Activated CD4-positive, alpha-beta memory T cell treated with anti-CD3 and anti-CD28 coated beads for 36 hours (primary cell): Measurements from ENCODE around the gene EYS. TPM values are rescaled to one million over a fixed set of nuclear protein-coding genes. Genes with fewer than 3 reads are reported as not detected.
"Not testable (repeated sequence)": the region's sequence is repeated elsewhere in the genome, so short reads cannot be mapped to it uniquely, and the experiment has no call there.

ENCODE experiments used
- CTCF ChIA-PET: fragments of 350-600 bp; sonication (Branson Sonifier 250); formaldehyde crosslinking; loops from one replicate; lab custom pipeline; 2021; ENCODE audit warnings: antibody characterized with exemption, inconsistent platforms; lab: Charles Lee
- POLR2A ChIA-PET: fragments of 350-600 bp; sonication (Branson Sonifier 250); formaldehyde crosslinking; loops from one replicate; lab custom pipeline; 2021; ENCODE audit warnings: antibody characterized with exemption; lab: Charles Lee
- DNase-seq: peaks from one replicate; pipeline ENCODE4 v3.0.0-alpha.2; 2020
- H3K27ac Mint-ChIP-seq: one replicate; pipeline ENCODE4 v1.8.0; 2021; ENCODE audit warnings: mixed read lengths
- H3K27me3 Mint-ChIP-seq: one replicate; pipeline ENCODE4 v1.8.0; 2021; ENCODE audit warnings: mixed read lengths
- H3K36me3 Mint-ChIP-seq: one replicate; pipeline ENCODE4 v1.8.0; 2021; ENCODE audit warnings: mixed read lengths
- H3K4me1 Mint-ChIP-seq: one replicate; pipeline ENCODE4 v1.8.0; 2021; ENCODE audit warnings: low read depth, mixed read lengths
- H3K4me3 Mint-ChIP-seq: one replicate; pipeline ENCODE4 v1.8.0; 2021; ENCODE audit warnings: mild to moderate bottlenecking, mixed read lengths
- H3K9me3 Mint-ChIP-seq: one replicate; pipeline ENCODE4 v1.8.0; 2021; ENCODE audit warnings: mixed read lengths
- intact Hi-C: fragments of 100-400 bp; cut with micrococcal nuclease; formaldehyde crosslinking; loops from one replicate; pipeline ENCODE4 v1.15.1; 2023
- total RNA-seq, 2 experiments: library from RNA; stranded (reverse); gene quantifications; one replicate each; pipeline ENCODE4 v1.2.3, GENCODE V29; 2021

Gene EYS
- total RNA-seq, 2 experiments from 2014 or later = not detected

DNA sequence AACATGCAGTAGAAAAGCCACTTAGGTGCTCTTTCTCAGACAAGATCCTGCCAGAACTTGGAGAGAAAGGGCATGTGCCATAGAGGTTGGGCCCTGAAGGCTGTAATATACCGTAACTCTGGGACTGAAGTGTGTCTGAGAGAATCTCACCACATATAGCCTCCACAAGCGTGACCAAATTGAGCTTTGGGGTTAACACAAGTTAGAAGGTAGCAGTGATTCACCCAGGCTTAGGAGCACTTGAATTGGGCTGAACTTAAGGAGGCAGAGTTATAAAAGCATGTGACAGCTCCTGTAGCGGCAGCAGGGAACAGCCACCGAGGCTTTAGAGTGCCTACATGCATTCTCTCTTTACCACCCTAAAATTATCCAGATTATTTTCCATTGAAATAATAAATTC is 1709.8 kb downstream of the EYS start:
- CTCF ChIA-PET = no interaction called here
- H3K4me3 Mint-ChIP-seq = no peak overlapping the region
- POLR2A ChIA-PET = no interaction called here
- no peak for DNase-seq
- no peak overlapping the region for H3K27ac Mint-ChIP-seq
- H3K4me1 Mint-ChIP-seq = no peaks in the 10 kb centered on the region
- H3K9me3 Mint-ChIP-seq = peaks cover 2% of the 10 kb centered on the region
- H3K36me3 Mint-ChIP-seq = no peaks in the 10 kb centered on the region
- intact Hi-C loops = no loop called here
- no peaks in the 10 kb centered on the region for H3K27me3 Mint-ChIP-seq

DNA sequence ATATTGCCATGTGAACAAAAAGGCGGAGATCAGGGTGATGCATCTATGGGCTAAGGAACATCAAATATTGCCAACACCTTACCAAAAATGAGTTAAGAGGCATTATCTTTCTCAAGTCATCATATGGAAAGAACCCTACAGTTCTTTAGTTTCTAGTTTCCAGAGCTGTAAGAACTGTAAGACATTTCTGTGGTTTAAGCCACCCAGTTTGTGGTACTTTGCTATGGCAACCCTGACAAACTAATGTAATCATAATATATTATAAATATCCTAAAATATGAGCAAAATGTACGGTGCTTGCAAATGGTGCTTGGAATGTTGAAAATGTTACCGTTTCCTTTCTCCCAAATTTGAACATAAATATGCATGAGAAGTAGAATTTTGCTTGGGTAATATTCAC is 1721.8 kb downstream of the EYS start:
- Mint-ChIP-seq H3K4me1 (no peaks in the 10 kb centered on the region), H3K4me3 (no peak overlapping the region), H3K27ac (no peak overlapping the region), H3K36me3 (no peaks in the 10 kb centered on the region), H3K27me3 (no peaks in the 10 kb centered on the region), H3K9me3 (no peaks in the 10 kb centered on the region)
- intact Hi-C loops = no loop called here
- no peak for DNase-seq
- ChIA-PET CTCF (no interaction called here), POLR2A (no interaction called here)

DNA sequence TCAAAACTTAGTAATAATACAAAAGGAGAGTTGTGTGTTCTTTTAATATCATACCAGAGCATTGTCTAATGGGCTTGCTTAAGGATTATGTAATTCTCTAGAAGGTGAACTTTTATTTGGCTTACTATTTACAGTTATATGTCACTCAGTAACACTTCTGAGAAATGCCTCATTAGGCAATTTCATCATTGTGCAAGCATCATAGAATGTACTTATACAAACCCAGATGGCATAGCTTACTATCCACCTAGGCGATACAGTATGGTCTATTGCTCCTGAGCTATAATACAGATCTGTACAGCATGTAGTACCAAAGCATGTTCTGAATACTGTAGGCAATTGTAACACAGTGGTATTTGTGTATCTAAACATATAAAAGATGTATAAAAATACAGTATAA is 1731.3 kb downstream of the EYS start:
- H3K27me3 Mint-ChIP-seq = no peaks in the 10 kb centered on the region
- no peaks in the 10 kb centered on the region for H3K9me3 Mint-ChIP-seq
- no peaks in the 10 kb centered on the region for H3K4me1 Mint-ChIP-seq
- ChIA-PET CTCF (no interaction called here), POLR2A (no interaction called here)
- H3K27ac Mint-ChIP-seq = no peak overlapping the region
- no peak overlapping the region for H3K4me3 Mint-ChIP-seq
- H3K36me3 Mint-ChIP-seq = no peaks in the 10 kb centered on the region
- DNase-seq = no peak
- intact Hi-C loops = no loop called here

DNA sequence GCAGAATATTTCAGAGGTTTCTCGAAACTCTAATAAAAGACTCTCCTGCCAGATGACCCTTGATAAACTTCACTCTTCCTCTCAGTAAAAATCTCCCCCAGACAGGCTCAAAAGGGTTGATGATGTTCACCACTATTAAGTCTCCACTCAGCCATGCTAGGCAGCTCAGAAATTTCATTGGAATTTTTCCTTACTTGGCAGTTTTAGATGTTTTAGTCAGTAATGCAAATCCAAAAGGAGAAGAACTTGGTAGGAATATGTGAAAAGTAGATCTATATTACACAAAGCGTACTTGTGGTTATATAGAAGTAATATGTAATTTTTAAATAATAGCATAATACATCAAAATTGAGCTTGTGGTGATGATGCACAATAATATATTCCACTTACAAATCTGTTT is 1738.4 kb downstream of the EYS start:
- ChIA-PET CTCF (no interaction called here), POLR2A (interaction anchor here (0.6 kb wide), 1 partner anchor 50 kb away, joined by 3 read pairs; no protein-coding TSS in a partner anchor)
- Mint-ChIP-seq H3K9me3 (no peaks in the 10 kb centered on the region), H3K27ac (no peak overlapping the region), H3K4me3 (no peak overlapping the region), H3K36me3 (no peaks in the 10 kb centered on the region), H3K27me3 (no peaks in the 10 kb centered on the region), H3K4me1 (no peaks in the 10 kb centered on the region)
- DNase-seq = no peak
- intact Hi-C loops = no loop called here

DNA sequence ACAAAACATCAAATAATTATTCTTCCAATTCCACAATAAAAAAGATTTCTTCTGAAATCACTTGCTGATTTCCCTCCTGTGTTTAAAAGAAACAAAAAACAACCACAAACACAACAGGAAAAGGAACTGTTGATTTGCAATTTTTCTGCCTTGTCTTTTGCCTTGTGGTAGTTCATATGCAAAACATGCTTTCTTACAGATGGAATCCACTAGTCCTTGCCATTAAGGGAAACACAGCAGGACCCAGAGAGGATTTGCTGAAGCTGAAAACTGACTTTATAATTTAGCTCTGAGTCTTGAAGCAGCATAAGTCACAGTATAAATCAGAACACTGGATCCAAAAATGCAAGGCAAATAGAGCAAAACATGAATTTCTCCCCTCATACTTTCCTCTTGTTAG is 1742.7 kb downstream of the EYS start:
- ChIA-PET CTCF (no interaction called here), POLR2A (no interaction called here)
- Mint-ChIP-seq H3K4me1 (no peaks in the 10 kb centered on the region), H3K9me3 (peaks cover 4% of the 10 kb centered on the region), H3K27ac (no peak overlapping the region), H3K4me3 (no peak overlapping the region), H3K27me3 (no peaks in the 10 kb centered on the region), H3K36me3 (no peaks in the 10 kb centered on the region)
- no peak for DNase-seq
- intact Hi-C loops = no loop called here

DNA sequence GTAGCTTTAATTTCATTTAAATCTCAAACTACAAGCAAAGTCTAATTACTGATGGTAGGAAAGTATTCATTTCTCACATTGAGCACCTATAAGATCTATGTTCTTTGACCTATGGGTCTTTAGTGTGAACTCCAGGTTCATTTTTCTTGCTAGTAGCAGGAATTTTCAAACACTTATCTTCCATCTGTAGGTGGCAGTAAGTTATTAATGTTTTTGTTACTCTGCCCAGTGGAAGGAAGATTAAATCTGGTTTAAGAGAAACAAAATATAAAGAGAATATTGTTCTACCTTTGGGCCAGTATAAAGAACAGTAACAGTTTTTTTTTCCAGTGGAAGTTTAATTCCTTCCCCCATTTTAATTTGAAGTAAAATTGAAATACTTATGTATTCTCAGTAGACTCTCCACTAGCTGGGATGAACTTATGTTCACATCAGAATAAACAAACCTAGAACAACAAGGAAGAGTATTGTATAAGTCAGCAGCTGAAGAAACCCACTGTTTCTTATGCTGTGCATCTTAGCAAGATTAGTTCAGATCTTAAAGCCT is 1743.2 kb downstream of the EYS start:
- H3K4me1 Mint-ChIP-seq = no peaks in the 10 kb centered on the region
- H3K27ac Mint-ChIP-seq = no peak overlapping the region
- CTCF ChIA-PET = no interaction called here
- H3K36me3 Mint-ChIP-seq = no peaks in the 10 kb centered on the region
- H3K27me3 Mint-ChIP-seq = no peaks in the 10 kb centered on the region
- intact Hi-C loops = no loop called here
- POLR2A ChIA-PET = no interaction called here
- peaks cover 7% of the 10 kb centered on the region for H3K9me3 Mint-ChIP-seq
- DNase-seq = no peak
- no peak overlapping the region for H3K4me3 Mint-ChIP-seq

DNA sequence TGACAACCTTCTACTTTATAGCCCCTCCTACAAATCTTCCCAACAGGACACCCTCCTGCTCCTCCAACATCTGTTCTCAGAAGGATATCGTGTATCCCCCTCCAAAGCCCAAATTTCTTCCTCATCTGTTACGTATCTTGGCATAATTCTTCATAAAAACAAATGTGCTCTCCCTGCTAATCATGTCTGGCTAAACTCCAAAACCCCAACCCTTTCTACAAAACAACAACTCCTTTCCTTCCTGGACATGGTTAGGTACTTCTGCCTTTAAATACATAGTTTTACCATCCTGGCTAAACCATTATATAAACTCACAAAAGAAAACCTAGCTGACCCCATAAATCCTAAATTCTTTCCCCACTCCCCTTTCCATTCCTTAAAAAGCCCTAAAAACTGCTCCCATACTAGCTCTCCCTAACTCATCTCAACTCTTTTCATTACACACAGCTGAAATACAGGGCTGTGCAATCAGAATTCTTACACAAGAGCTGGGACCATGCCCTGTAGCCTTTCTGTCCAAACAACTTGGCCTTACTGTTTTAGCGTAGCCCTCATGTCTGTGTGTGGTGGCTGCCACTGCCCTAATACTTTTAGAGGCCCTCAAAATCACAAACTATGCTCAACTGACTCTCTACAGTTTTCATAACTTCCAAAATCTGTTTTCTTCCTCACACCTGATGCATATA is 1753.5 kb downstream of the EYS start:
- H3K27me3 Mint-ChIP-seq, H3K4me1 Mint-ChIP-seq, H3K36me3 Mint-ChIP-seq, H3K27ac Mint-ChIP-seq, intact Hi-C loops, DNase-seq, H3K9me3 Mint-ChIP-seq, CTCF ChIA-PET, POLR2A ChIA-PET, H3K4me3 Mint-ChIP-seq: not testable (repeated sequence)

DNA sequence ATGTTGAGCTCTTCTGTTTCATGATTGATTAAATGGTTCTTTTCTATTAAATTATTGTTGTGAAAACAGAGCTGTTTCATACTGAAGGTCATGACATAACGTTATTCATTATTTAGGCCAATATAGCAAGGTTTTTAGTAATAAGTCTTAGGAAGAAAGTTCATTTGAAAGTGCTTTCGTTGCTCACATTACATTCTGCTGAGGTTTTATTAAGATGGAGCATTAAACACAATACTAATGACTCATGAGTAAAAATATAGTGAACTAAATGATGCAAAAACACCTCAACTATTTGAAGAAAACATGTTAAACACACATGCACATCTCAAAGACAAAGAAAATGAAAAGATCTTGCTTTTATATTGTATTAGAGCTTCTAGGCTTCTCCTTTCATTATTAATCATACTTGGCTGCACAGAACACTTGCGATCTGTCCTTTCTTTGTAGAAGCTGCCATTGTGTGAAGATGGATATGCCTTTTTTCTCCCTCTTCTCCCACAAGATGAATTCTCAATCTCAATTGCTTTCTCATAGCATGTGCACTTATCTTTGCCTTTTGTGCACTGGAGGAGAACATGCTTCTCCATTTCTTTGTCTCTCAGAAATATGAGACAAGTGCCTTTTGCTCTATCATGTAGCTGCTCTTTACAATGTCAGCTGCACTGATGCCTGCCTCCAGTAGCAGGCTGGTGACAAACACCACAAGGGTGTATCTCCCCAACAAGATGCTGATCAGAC is 1759.1 kb downstream of the EYS start:
- H3K4me1 Mint-ChIP-seq = no peaks in the 10 kb centered on the region
- no peaks in the 10 kb centered on the region for H3K36me3 Mint-ChIP-seq
- H3K27ac Mint-ChIP-seq = no peak overlapping the region
- intact Hi-C loops = no loop called here
- H3K27me3 Mint-ChIP-seq = no peaks in the 10 kb centered on the region
- DNase-seq = no peak
- CTCF ChIA-PET = interaction anchor here (0.6 kb wide), 1 partner anchor 781 kb away, joined by 3 read pairs; no protein-coding TSS in a partner anchor
- H3K9me3 Mint-ChIP-seq = no peaks in the 10 kb centered on the region
- no peak overlapping the region for H3K4me3 Mint-ChIP-seq
- POLR2A ChIA-PET = no interaction called here

DNA sequence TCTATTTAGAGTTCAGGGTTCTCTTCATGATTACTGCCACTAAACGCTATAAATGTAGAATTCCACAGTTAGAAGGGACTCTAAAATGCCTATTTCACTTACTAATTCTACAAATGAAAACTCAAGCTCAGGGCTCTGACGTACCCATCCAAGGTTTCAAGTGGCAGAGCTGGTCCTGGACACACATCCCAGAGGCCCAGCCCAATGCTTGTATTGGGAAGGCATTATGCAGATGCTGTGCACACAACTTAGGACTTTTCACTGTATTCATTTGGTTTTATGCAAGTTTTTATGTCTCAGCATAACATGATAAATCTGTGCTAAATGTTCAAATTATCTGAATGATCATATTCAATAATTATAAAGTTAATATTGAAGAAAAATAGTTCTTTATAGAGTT is 1761.0 kb downstream of the EYS start:
- no peaks in the 10 kb centered on the region for H3K4me1 Mint-ChIP-seq
- ChIA-PET CTCF (no interaction called here), POLR2A (no interaction called here)
- no peak for DNase-seq
- no peaks in the 10 kb centered on the region for H3K27me3 Mint-ChIP-seq
- H3K4me3 Mint-ChIP-seq = no peak overlapping the region
- no peaks in the 10 kb centered on the region for H3K36me3 Mint-ChIP-seq
- H3K9me3 Mint-ChIP-seq = no peaks in the 10 kb centered on the region
- intact Hi-C loops = no loop called here
- H3K27ac Mint-ChIP-seq = no peak overlapping the region

DNA sequence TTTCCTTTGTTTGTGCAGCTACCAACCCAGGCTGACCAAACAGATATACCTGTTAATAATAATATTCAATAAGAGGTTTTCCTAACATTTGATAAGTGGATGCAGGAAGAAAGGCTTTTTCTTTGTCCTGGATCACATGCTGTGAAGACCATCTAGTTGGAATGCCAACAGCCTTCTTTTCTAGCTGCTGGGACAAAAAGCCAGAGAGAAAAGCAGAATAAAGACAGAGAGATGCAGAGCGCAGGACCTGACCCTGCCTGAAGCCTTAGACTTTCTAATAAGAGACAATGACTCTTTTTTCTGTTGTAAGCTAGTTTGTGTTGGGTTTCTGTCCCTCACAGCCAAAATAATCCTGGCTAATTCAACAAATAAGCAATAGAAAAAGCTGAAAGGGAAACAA is 1763.2 kb downstream of the EYS start:
- Mint-ChIP-seq H3K4me3 (no peak overlapping the region), H3K27ac (no peak overlapping the region), H3K27me3 (no peaks in the 10 kb centered on the region), H3K36me3 (no peaks in the 10 kb centered on the region), H3K9me3 (no peaks in the 10 kb centered on the region), H3K4me1 (no peaks in the 10 kb centered on the region)
- no peak for DNase-seq
- POLR2A ChIA-PET = no interaction called here
- CTCF ChIA-PET = interaction anchor here (1.4 kb wide), 1 partner anchor 19 kb away, joined by 4 read pairs; no protein-coding TSS in a partner anchor
- intact Hi-C loops = no loop called here

DNA sequence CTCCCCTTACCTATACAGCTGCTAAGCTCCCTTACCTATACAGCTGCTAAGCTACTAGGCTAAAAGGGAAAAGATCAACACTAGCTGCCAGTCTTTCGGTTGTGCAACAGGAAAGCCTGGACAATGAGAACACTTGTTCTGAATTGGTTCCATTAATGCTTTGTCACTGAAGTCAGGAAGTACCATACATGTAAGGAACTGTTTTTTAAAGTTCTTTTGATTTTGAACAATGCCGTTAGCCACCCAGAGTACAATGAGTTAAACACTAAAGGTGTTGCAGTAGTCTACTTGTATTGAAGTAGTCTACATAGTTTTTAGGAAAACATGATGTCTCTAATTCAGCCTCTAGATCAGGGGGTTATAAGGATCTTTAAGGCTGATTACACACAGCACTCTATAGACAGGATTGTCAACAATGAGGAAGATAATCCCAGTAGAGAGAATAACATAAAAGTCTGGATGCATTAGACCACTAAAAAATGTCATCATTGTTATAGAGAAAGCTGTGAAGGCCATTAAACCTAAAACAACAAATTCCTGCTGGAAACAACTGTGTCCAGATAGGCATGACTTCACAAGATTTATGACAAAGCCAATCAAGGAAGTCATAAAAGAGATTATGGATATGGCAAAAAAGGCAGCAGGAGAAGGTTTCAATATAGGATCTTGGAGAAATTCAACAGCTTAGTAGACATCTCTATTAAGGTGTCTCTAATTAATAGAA is 1765.1 kb downstream of the EYS start:
- CTCF ChIA-PET = no interaction called here
- POLR2A ChIA-PET = no interaction called here
- no peaks in the 10 kb centered on the region for H3K9me3 Mint-ChIP-seq
- H3K36me3 Mint-ChIP-seq = no peaks in the 10 kb centered on the region
- H3K4me3 Mint-ChIP-seq = no peak overlapping the region
- H3K27me3 Mint-ChIP-seq = no peaks in the 10 kb centered on the region
- intact Hi-C loops = no loop called here
- no peaks in the 10 kb centered on the region for H3K4me1 Mint-ChIP-seq
- H3K27ac Mint-ChIP-seq = no peak overlapping the region
- DNase-seq = no peak

DNA sequence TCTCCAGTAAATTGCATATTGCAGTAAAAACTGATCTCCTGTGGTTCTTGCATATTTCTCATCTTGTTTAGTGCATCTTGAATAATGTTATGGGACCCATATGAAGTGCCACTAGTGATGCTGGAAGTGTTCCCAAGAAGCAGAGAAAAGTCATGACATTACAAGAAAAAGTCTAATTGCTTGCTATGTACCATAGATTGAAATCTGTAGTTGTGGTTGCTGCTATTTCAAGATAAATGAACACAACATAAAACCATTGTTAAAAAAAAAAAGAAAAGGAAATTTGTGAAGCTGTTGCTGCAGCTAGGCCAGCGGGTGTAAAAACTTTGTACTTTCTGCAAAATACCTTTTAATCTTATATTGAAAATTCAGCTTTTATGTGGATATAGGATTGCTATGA is 1767.0 kb downstream of the EYS start:
- no peak overlapping the region for H3K27ac Mint-ChIP-seq
- DNase-seq = no peak
- H3K9me3 Mint-ChIP-seq = no peaks in the 10 kb centered on the region
- no peaks in the 10 kb centered on the region for H3K36me3 Mint-ChIP-seq
- no peaks in the 10 kb centered on the region for H3K4me1 Mint-ChIP-seq
- ChIA-PET POLR2A (no interaction called here), CTCF (no interaction called here)
- intact Hi-C loops = no loop called here
- H3K27me3 Mint-ChIP-seq = no peaks in the 10 kb centered on the region
- no peak overlapping the region for H3K4me3 Mint-ChIP-seq
